ENCODE measurements around the gene RFWD3. TPM values are rescaled to one million over a fixed set of nuclear protein-coding genes. Genes with fewer than 3 reads are reported as not detected.
A peak's percentile ranks its signal among the peaks of the same experiment; 100 is the strongest.

The RFWD3 gene
- total and polyA plus RNA-seq, 2 of the 13 experiments (the other 11 are each of a cell fraction or from before 2014, with no cell fraction given) = 23.4 to 62.6 TPM

DNA sequence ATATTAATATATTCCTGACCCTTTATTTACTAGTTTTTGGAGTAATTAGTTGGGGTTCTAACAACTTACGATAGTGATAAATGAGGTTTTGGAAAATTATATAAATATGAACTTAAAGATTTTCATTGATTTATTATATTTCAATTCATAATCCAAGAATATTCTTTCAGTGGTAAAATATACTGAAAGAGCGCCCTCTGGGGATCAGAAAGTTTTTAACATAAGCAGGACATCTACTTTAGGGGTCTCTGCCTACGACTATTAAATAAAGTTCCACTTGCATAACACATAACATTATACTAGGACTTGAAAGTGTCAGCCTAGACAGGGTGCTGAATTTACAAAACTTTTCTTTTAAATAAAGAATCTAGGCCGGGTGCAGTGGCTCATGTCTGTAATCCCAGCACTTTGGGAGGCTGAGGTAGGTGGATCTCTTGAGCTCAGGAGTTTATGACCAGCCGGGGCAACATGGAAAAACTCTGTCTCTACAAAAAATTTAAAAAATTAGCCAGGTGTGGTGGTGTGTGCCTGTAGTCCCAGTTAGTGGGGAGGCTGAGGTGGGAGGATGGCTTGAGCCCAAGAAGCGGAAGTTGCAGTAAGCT is 15.6 kb downstream of the RFWD3 start:
- no peaks in the 10 kb centered on the region; the same call in 1 of the 2 replicates for H4K20me1 ChIP-seq (ENCODE audit: insufficient read depth, low read length)
- H2AFZ ChIP-seq (ENCODE audit: low read length) = no peak overlapping the region
- FAIRE-seq (no peak), DNase-seq (ENCODE audit: low spot score) (peak; percentile 25), ATAC-seq (peak; percentile 42)
- H3K36me3 ChIP-seq (replicated peaks in 1 of 2; ENCODE audit: control insufficient read depth in 1 of 2, insufficient read depth in 2 of 2, low read length in 2 of 2) = peaks cover 13 to 77% of the 10 kb centered on the region in 2 experiments
- H3K9me3 ChIP-seq (ENCODE audit: low read length) = no peaks in the 10 kb centered on the region
- intact Hi-C loops (cut with micrococcal nuclease; ENCODE audit: unreplicated experiment) (no loop called here), in situ Hi-C loops (cut with HindIII; ENCODE audit: extremely low pct_ligation_motif_present, low pct_unique_long_range_greater_than_20kb) (no loop called here)
- no peaks in the 10 kb centered on the region for H3K4me1 ChIP-seq (ENCODE audit: insufficient read depth, low read length)
- H3K79me2 ChIP-seq (ENCODE audit: insufficient read depth, low read length) = peaks cover 40% of the 10 kb centered on the region
- no peak overlapping the region for H3K4me2 ChIP-seq (ENCODE audit: low read depth, low read length)
- H3K4me3 ChIP-seq (replicated peaks in 1 of 3; ENCODE audit: insufficient read depth in 1 of 3, low read depth in 2 of 3, low read length in 3 of 3) = no peak overlapping the region
- no TSS peak for BruUV-seq (replicated peaks)
- WGBS (ENCODE audit: low lambda C conversion rate) = 76% methylated on average over 6 of the region's 6 CpGs
- H3K27ac ChIP-seq (ENCODE audit: extremely low read length, insufficient read depth, low read length) = no peak overlapping the region
- TF ChIP-seq, protein P1, sequence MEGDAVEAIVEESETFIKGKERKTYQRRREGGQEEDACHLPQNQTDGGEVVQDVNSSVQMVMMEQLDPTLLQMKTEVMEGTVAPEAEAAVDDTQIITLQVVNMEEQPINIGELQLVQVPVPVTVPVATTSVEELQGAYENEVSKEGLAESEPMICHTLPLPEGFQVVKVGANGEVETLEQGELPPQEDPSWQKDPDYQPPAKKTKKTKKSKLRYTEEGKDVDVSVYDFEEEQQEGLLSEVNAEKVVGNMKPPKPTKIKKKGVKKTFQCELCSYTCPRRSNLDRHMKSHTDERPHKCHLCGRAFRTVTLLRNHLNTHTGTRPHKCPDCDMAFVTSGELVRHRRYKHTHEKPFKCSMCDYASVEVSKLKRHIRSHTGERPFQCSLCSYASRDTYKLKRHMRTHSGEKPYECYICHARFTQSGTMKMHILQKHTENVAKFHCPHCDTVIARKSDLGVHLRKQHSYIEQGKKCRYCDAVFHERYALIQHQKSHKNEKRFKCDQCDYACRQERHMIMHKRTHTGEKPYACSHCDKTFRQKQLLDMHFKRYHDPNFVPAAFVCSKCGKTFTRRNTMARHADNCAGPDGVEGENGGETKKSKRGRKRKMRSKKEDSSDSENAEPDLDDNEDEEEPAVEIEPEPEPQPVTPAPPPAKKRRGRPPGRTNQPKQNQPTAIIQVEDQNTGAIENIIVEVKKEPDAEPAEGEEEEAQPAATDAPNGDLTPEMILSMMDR (CRISPR knock-in tag; IDR thresholded peaks at IDR 0.05) = peak; percentile 41
- peak; percentile 17; the same call in 1 of the 2 replicates for TF ChIP-seq STAG1 (CRISPR knock-in tag; IDR thresholded peaks at IDR 0.05)
- no peak for TF ChIP-seq KMT2A (CRISPR knock-in tag; IDR thresholded peaks at IDR 0.05)
- CTCF ChIA-PET (ENCODE audit: low intra/inter-chr PET ratio, low total read pairs) = no interaction called here
- H3K9ac ChIP-seq (ENCODE audit: insufficient read depth, low read depth, low read length) = no peak overlapping the region
- H3K27me3 ChIP-seq (ENCODE audit: control insufficient read depth in 1 of 2, insufficient read depth in 2 of 2, low read length in 2 of 2) = no peaks in the 10 kb centered on the region
- POLR2A ChIA-PET = interaction anchor here (1.3 to 1.8 kb wide), 2 partner anchors 16 to 45 kb away, joined by 4 to 7 read pairs; partner anchors contain the start of gene RFWD3

DNA sequence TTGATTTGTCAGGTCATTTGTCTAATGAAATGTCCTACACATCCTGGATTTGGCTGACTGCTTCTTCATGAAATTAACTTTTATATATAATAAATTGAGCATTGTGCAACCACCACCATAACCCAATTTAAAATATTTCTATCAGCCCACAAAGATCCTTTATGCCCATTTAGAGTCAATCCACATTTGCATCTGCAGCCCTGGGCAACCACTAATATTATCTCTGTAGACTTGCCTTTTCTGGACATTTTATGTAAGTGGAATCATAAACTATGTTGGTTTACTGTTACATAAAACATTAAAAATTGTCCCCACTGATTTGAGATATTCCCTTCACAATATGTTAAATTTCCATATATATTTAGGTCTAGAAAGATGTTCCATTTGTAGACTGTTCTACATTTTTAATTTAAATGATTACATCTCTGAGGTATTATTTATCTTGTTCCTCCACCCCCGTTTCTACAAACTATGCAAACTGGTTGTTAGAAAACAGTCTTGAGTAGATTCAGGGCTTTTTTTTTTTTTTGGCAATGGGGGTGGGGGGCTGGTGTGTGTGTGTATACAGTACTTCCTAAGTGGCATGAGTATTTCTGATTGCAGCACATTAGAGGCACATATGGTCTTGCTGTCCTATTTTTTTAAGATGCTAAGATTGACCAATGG is 16.7 kb downstream of the RFWD3 start:
- Histone ChIP-seq H2AFZ (ENCODE audit: low read length) (no peak overlapping the region), H3K79me2 (ENCODE audit: insufficient read depth, low read length) (peaks cover 32% of the 10 kb centered on the region), H3K4me2 (ENCODE audit: low read depth, low read length) (no peak overlapping the region), H4K20me1 (ENCODE audit: insufficient read depth, low read length) (no peaks in the 10 kb centered on the region; the same call in 1 of the 2 replicates), H3K4me1 (ENCODE audit: insufficient read depth, low read length) (no peaks in the 10 kb centered on the region), H3K27ac (ENCODE audit: extremely low read length, insufficient read depth, low read length) (no peak overlapping the region), H3K9me3 (ENCODE audit: low read length) (no peaks in the 10 kb centered on the region), H3K27me3 (ENCODE audit: control insufficient read depth in 1 of 2, insufficient read depth in 2 of 2, low read length in 2 of 2) (no peaks in the 10 kb centered on the region), H3K36me3 (replicated peaks in 1 of 2; ENCODE audit: control insufficient read depth in 1 of 2, insufficient read depth in 2 of 2, low read length in 2 of 2) (peaks cover 14 to 76% of the 10 kb centered on the region in 2 experiments), H3K4me3 (replicated peaks in 1 of 3; ENCODE audit: insufficient read depth in 1 of 3, low read depth in 2 of 3, low read length in 3 of 3) (no peak overlapping the region), H3K9ac (ENCODE audit: insufficient read depth, low read depth, low read length) (no peak overlapping the region)
- in situ Hi-C loops (cut with HindIII; ENCODE audit: extremely low pct_ligation_motif_present, low pct_unique_long_range_greater_than_20kb) (no loop called here), intact Hi-C loops (cut with micrococcal nuclease; ENCODE audit: unreplicated experiment) (no loop called here)
- FAIRE-seq (no peak), ATAC-seq (no peak), DNase-seq (ENCODE audit: low spot score) (no peak)
- TF ChIP-seq ZNF75D (CRISPR knock-in tag; IDR thresholded peaks at IDR 0.05; ENCODE audit: borderline replicate concordance) (no peak), GPN1 (CRISPR knock-in tag; IDR thresholded peaks at IDR 0.05; ENCODE audit: borderline replicate concordance) (no peak), KLF6 (CRISPR knock-in tag; IDR thresholded peaks at IDR 0.05) (no peak), TAF15 (IDR thresholded peaks at IDR 0.05; ENCODE audit: low read depth, low read length, poor library complexity, severe bottlenecking) (no peak), ZKSCAN8 (CRISPR knock-in tag; IDR thresholded peaks at IDR 0.05; ENCODE audit: borderline replicate concordance) (no peak), EED (CRISPR knock-in tag; IDR thresholded peaks at IDR 0.05) (no peak), ZNF431 (CRISPR knock-in tag; IDR thresholded peaks at IDR 0.05; ENCODE audit: borderline replicate concordance, low read depth) (no peak), ZNF557 (CRISPR knock-in tag; IDR thresholded peaks at IDR 0.05) (no peak)
- TF ChIP-seq, protein P2, sequence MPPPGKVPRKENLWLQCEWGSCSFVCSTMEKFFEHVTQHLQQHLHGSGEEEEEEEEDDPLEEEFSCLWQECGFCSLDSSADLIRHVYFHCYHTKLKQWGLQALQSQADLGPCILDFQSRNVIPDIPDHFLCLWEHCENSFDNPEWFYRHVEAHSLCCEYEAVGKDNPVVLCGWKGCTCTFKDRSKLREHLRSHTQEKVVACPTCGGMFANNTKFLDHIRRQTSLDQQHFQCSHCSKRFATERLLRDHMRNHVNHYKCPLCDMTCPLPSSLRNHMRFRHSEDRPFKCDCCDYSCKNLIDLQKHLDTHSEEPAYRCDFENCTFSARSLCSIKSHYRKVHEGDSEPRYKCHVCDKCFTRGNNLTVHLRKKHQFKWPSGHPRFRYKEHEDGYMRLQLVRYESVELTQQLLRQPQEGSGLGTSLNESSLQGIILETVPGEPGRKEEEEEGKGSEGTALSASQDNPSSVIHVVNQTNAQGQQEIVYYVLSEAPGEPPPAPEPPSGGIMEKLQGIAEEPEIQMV (CRISPR knock-in tag; IDR thresholded peaks at IDR 0.05; ENCODE audit: low read depth) = no peak
- TF ChIP-seq, protein P3, sequence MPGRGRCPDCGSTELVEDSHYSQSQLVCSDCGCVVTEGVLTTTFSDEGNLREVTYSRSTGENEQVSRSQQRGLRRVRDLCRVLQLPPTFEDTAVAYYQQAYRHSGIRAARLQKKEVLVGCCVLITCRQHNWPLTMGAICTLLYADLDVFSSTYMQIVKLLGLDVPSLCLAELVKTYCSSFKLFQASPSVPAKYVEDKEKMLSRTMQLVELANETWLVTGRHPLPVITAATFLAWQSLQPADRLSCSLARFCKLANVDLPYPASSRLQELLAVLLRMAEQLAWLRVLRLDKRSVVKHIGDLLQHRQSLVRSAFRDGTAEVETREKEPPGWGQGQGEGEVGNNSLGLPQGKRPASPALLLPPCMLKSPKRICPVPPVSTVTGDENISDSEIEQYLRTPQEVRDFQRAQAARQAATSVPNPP (CRISPR knock-in tag; IDR thresholded peaks at IDR 0.05) = no peak
- POLR2A ChIA-PET = no interaction called here
- CTCF ChIA-PET (ENCODE audit: low intra/inter-chr PET ratio, low total read pairs) = no interaction called here
- 100% methylated on average over 1 of the region's 1 CpG for WGBS (ENCODE audit: low lambda C conversion rate)
- BruUV-seq (replicated peaks) = TSS peak; percentile 30

Measured in HepG2 (cell line).